ENCODE measurements around the gene ALK.

ALK gene

GRCh38 chr2:29700560-29700959, 220.8 kb downstream of the ALK start:
- DNase-seq, result no peak

- DNase-seq, result no peak
Observed at GRCh38 chr2:29699045-29699444, 222.3 kb downstream of the ALK start.

GRCh38 chr2:29698216-29698615, 223.2 kb downstream of the ALK start:
- no peak for DNase-seq

GRCh38 chr2:29697715-29698114, 223.7 kb downstream of the ALK start:
- no peak for DNase-seq

- DNase-seq, result no peak
Observed at GRCh38 chr2:29697181-29697580, 224.2 kb downstream of the ALK start.

GRCh38 chr2:29694741-29695140, 226.6 kb downstream of the ALK start:
- no peak for DNase-seq

GRCh38 chr2:29691391-29691950, 229.9 kb downstream of the ALK start:
- no peak for DNase-seq

- no peak for DNase-seq
Observed at GRCh38 chr2:29689666-29690065, 231.7 kb downstream of the ALK start.

- DNase-seq, result no peak
Observed at GRCh38 chr2:29688429-29688828, 233.0 kb downstream of the ALK start.

- peak; percentile 27 for DNase-seq
Observed at GRCh38 chr2:29687121-29687520, 234.3 kb downstream of the ALK start.

GRCh38 chr2:29676886-29677453, 244.4 kb downstream of the ALK start:
- DNase-seq, result no peak

- no peak for DNase-seq
Observed at GRCh38 chr2:29664578-29664977, 256.8 kb downstream of the ALK start.

GRCh38 chr2:29663268-29663667, 258.1 kb downstream of the ALK start:
- DNase-seq, result no peak

GRCh38 chr2:29662861-29663260, 258.5 kb downstream of the ALK start:
- no peak for DNase-seq

GRCh38 chr2:29660201-29660600, 261.2 kb downstream of the ALK start:
- DNase-seq, result no peak

- no peak for DNase-seq
Observed at GRCh38 chr2:29659178-29659577, 262.2 kb downstream of the ALK start.

- DNase-seq, result no peak
Observed at GRCh38 chr2:29657674-29658073, 263.7 kb downstream of the ALK start.

- DNase-seq, result peak; percentile 58
Observed at GRCh38 chr2:29655391-29656086, 265.8 kb downstream of the ALK start.

GRCh38 chr2:29650631-29651097, 270.7 kb downstream of the ALK start:
- peak; percentile 43 for DNase-seq

- no peak for DNase-seq
Observed at GRCh38 chr2:29644949-29645348, 276.4 kb downstream of the ALK start.

- no peak for DNase-seq
Observed at GRCh38 chr2:29643196-29643595, 278.2 kb downstream of the ALK start.

GRCh38 chr2:29640360-29640759, 281.0 kb downstream of the ALK start:
- no peak for DNase-seq

GRCh38 chr2:29638641-29639040, 282.7 kb downstream of the ALK start:
- no peak for DNase-seq

GRCh38 chr2:29634916-29635315, 286.5 kb downstream of the ALK start:
- DNase-seq, result no peak

GRCh38 chr2:29632018-29632417, 289.4 kb downstream of the ALK start:
- DNase-seq, result no peak

All from NCI-H2171 treated with DMSO at 0.1 percent for 48 hours (cell line).